ENCODE measurements around the gene MAP3K8. TPM values are rescaled to one million over a fixed set of nuclear protein-coding genes. Genes with fewer than 3 reads are reported as not detected.

The MAP3K8 gene
- total RNA-seq, 1 donor from 2014 or later, result 1.7 TPM

- TF ChIP-seq CTCF (IDR thresholded peaks at IDR 0.05; ENCODE audit: partially characterized antibody, unreplicated experiment), result no peak
- no peaks in the 10 kb centered on the region for H3K27me3 Mint-ChIP-seq (ENCODE audit: unreplicated experiment)
- no peaks in the 10 kb centered on the region for H3K9me3 Mint-ChIP-seq (ENCODE audit: unreplicated experiment)
- DNase-seq, result no peak
- no peak overlapping the region for H3K4me3 Mint-ChIP-seq (ENCODE audit: unreplicated experiment)
- H3K36me3 Mint-ChIP-seq (ENCODE audit: unreplicated experiment), result no peaks in the 10 kb centered on the region
- no peaks in the 10 kb centered on the region for H3K4me1 Mint-ChIP-seq (ENCODE audit: low read depth, unreplicated experiment)
- no peak overlapping the region for H3K27ac Mint-ChIP-seq (ENCODE audit: unreplicated experiment)
Measured at GRCh38 chr10:30453764-30454527, 20.0 kb downstream of the MAP3K8 start.

GRCh38 chr10:30454744-30455510, 20.9 kb downstream of the MAP3K8 start:
- no peaks in the 10 kb centered on the region for H3K27me3 Mint-ChIP-seq (ENCODE audit: unreplicated experiment)
- no peaks in the 10 kb centered on the region for H3K9me3 Mint-ChIP-seq (ENCODE audit: unreplicated experiment)
- H3K27ac Mint-ChIP-seq (ENCODE audit: unreplicated experiment), result no peak overlapping the region
- no peak for DNase-seq
- no peak for TF ChIP-seq CTCF (IDR thresholded peaks at IDR 0.05; ENCODE audit: partially characterized antibody, unreplicated experiment)
- H3K36me3 Mint-ChIP-seq (ENCODE audit: unreplicated experiment), result no peaks in the 10 kb centered on the region
- H3K4me1 Mint-ChIP-seq (ENCODE audit: low read depth, unreplicated experiment), result no peaks in the 10 kb centered on the region
- H3K4me3 Mint-ChIP-seq (ENCODE audit: unreplicated experiment), result no peak overlapping the region

- DNase-seq, result no peak
- Mint-ChIP-seq H3K4me1 (ENCODE audit: low read depth, unreplicated experiment) (no peaks in the 10 kb centered on the region), H3K27me3 (ENCODE audit: unreplicated experiment) (no peaks in the 10 kb centered on the region), H3K27ac (ENCODE audit: unreplicated experiment) (no peak overlapping the region), H3K4me3 (ENCODE audit: unreplicated experiment) (no peak overlapping the region), H3K36me3 (ENCODE audit: unreplicated experiment) (no peaks in the 10 kb centered on the region), H3K9me3 (ENCODE audit: unreplicated experiment) (no peaks in the 10 kb centered on the region)
- TF ChIP-seq CTCF (IDR thresholded peaks at IDR 0.05; ENCODE audit: partially characterized antibody, unreplicated experiment), result no peak
Measured at GRCh38 chr10:30455816-30456215, 21.8 kb downstream of the MAP3K8 start.

GRCh38 chr10:30456266-30456665, 22.3 kb downstream of the MAP3K8 start:
- Mint-ChIP-seq H3K27me3 (ENCODE audit: unreplicated experiment) (no peaks in the 10 kb centered on the region), H3K4me1 (ENCODE audit: low read depth, unreplicated experiment) (no peaks in the 10 kb centered on the region), H3K27ac (ENCODE audit: unreplicated experiment) (no peak overlapping the region), H3K4me3 (ENCODE audit: unreplicated experiment) (no peak overlapping the region), H3K36me3 (ENCODE audit: unreplicated experiment) (no peaks in the 10 kb centered on the region), H3K9me3 (ENCODE audit: unreplicated experiment) (no peaks in the 10 kb centered on the region)
- TF ChIP-seq CTCF (IDR thresholded peaks at IDR 0.05; ENCODE audit: partially characterized antibody, unreplicated experiment), result no peak
- DNase-seq, result no peak

GRCh38 chr10:30459283-30459682, 25.3 kb downstream of the MAP3K8 start:
- no peak for DNase-seq
- no peak for TF ChIP-seq CTCF (IDR thresholded peaks at IDR 0.05; ENCODE audit: partially characterized antibody, unreplicated experiment)

More at GRCh38 chr10:30459283-30459682, 25.3 kb downstream of the MAP3K8 start:
- Mint-ChIP-seq H3K4me1 (ENCODE audit: low read depth, unreplicated experiment) (no peaks in the 10 kb centered on the region), H3K9me3 (ENCODE audit: unreplicated experiment) (no peaks in the 10 kb centered on the region), H3K27me3 (ENCODE audit: unreplicated experiment) (no peaks in the 10 kb centered on the region), H3K36me3 (ENCODE audit: unreplicated experiment) (no peaks in the 10 kb centered on the region), H3K4me3 (ENCODE audit: unreplicated experiment) (no peak overlapping the region), H3K27ac (ENCODE audit: unreplicated experiment) (no peak overlapping the region)

Measured in glutamatergic neuron (in vitro differentiated cells).